ENCODE measurements around the gene FAM174A.

DNA sequence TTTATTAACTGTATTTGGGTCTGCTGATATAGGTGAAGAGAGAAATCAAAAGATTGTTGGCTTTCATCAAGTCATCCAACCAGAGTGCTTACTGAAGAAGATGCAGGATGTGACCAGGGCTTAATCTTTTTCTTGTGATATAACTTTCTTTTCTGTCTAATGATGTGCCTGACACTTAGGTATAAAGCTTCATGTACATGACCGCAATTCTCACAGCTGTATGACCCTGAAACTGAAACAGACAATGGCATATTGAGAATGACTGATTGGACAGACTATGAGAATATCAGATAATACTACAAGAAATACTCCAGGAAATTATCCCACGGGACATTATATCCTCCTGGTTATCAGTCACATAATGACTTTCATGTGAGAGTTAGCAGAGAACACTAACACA, 32.5 kb upstream of the FAM174A start:
- TF ChIP-seq, protein P1, sequence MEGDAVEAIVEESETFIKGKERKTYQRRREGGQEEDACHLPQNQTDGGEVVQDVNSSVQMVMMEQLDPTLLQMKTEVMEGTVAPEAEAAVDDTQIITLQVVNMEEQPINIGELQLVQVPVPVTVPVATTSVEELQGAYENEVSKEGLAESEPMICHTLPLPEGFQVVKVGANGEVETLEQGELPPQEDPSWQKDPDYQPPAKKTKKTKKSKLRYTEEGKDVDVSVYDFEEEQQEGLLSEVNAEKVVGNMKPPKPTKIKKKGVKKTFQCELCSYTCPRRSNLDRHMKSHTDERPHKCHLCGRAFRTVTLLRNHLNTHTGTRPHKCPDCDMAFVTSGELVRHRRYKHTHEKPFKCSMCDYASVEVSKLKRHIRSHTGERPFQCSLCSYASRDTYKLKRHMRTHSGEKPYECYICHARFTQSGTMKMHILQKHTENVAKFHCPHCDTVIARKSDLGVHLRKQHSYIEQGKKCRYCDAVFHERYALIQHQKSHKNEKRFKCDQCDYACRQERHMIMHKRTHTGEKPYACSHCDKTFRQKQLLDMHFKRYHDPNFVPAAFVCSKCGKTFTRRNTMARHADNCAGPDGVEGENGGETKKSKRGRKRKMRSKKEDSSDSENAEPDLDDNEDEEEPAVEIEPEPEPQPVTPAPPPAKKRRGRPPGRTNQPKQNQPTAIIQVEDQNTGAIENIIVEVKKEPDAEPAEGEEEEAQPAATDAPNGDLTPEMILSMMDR (IDR thresholded peaks at IDR 0.05), result no peak
- TF ChIP-seq POLR2A (IDR thresholded peaks at IDR 0.05), result no peak
- no peak for TF ChIP-seq POLR2AphosphoS5 (IDR thresholded peaks at IDR 0.05)
- no peak for TF ChIP-seq EP300 (IDR thresholded peaks at IDR 0.05)
